Esophagus (tissue), 2 donors: ENCODE results near the gene FAM24B. TPM values are rescaled to one million over a fixed set of nuclear protein-coding genes. Genes with fewer than 3 reads are reported as not detected.

Experiments used
- H3K27ac ChIP-seq, 2 donors: one replicate each; pipeline ENCODE4 v1.5.1; 2013; ENCODE audit warnings: low read depth in 2 of 2, mild to moderate bottlenecking in 2 of 2, inconsistent platforms in 1 of 2, low read length in 1 of 2, moderate library complexity in 1 of 2
- H3K27me3 ChIP-seq, 2 donors: one replicate each; pipeline ENCODE4 v1.6.1; 2013; ENCODE audit warnings: low read length in 2 of 2, control low read depth in 1 of 2, mild to moderate bottlenecking in 1 of 2; ENCODE audit not compliant: insufficient read depth in 2 of 2, control insufficient read depth in 1 of 2
- H3K36me3 ChIP-seq, 2 donors: one replicate each; pipeline ENCODE4 v1.6.1; 2013; ENCODE audit warnings: low read length in 1 of 2; ENCODE audit not compliant: control insufficient read depth in 2 of 2, insufficient read depth in 2 of 2
- H3K4me1 ChIP-seq, 2 donors: one replicate each; pipeline ENCODE4 v1.6.1; 2013; ENCODE audit warnings: low read length in 1 of 2; ENCODE audit not compliant: control insufficient read depth in 2 of 2, insufficient read depth in 2 of 2
- H3K4me3 ChIP-seq, 2 donors: one replicate each; pipeline ENCODE4 v1.5.1; 2013; ENCODE audit warnings: low read length in 2 of 2, mild to moderate bottlenecking in 2 of 2, low read depth in 1 of 2, moderate library complexity in 1 of 2
- H3K9me3 ChIP-seq, 2 donors: one replicate each; pipeline ENCODE4 v1.6.1; 2013; ENCODE audit warnings: mild to moderate bottlenecking in 2 of 2, low read depth in 1 of 2, low read length in 1 of 2, moderate library complexity in 1 of 2; ENCODE audit not compliant: control insufficient read depth in 2 of 2, insufficient read depth in 1 of 2
- WGBS, 2 donors: extraction: QIAGEN DNeasy Blood & Tissue Kit; methylation state at CpG; one replicate each; pipeline ENCODE4 v1.1.7; 2013; 5-methylcytosine and 5-hydroxymethylcytosine counted together
- polyA plus RNA-seq, 2 donors: library from polyadenylated mRNA; stranded (reverse); fragments of 200-250 nt; gene quantifications; one replicate each; pipeline ENCODE4 v1.2.3, GENCODE V29; 2013
- donor health status: healthy with polysubstance abuse.
- donor health status: Bipolar disorder and iron deficiency.

Gene FAM24B
- polyA plus RNA-seq, 2 donors: 1.9 to 2.6 TPM

GRCh38 chr10:122812751-122813150 is 66.6 kb downstream of the FAM24B start:
- Histone ChIP-seq H3K9me3 (no peaks in the 10 kb centered on the region), H3K4me3 (no peak overlapping the region), H3K4me1 (no peaks in the 10 kb centered on the region), H3K27me3 (no peaks in the 10 kb centered on the region), H3K36me3 (no peaks in the 10 kb centered on the region), H3K27ac (no peak overlapping the region)
- whole genome bisulfite sequencing, 2 donors: 68 to 69% methylated on average over 4 of the region's 4 CpGs

- Histone ChIP-seq H3K4me1 (no peaks in the 10 kb centered on the region), H3K9me3 (no peaks in the 10 kb centered on the region), H3K27me3 (no peaks in the 10 kb centered on the region), H3K4me3 (no peak overlapping the region), H3K36me3 (no peaks in the 10 kb centered on the region), H3K27ac (no peak overlapping the region)
- 87 to 88% methylated on average over 7 of the region's 7 CpGs for WGBS, 2 donors
These were observed 77.1 kb downstream of the FAM24B start for GRCh38 chr10:122802282-122802681.

Other genes starting within 250 kb of the FAM24B start
- gene C10orf120, start 179.7 kb downstream of the FAM24B start, polyA plus RNA-seq: not detected
- gene CUZD1, start 33.7 kb downstream of the FAM24B start, polyA plus RNA-seq: 1 to 10 TPM in 1 of 2 donors, under 1 TPM in 1; 0.32 to 1.3 TPM
- not detected for gene FAM24A, start 31.0 kb upstream of the FAM24B start, polyA plus RNA-seq
- gene C10orf88, start 74.6 kb upstream of the FAM24B start, polyA plus RNA-seq: 1 to 10 TPM; 3.1 to 4.0 TPM
- 1 to 10 TPM; 2.7 to 2.9 TPM for gene PSTK, start 100.8 kb upstream of the FAM24B start, polyA plus RNA-seq
- 1 to 10 TPM; 4.5 to 7.2 TPM for gene IKZF5, start 129.2 kb upstream of the FAM24B start, polyA plus RNA-seq
- 1 to 10 TPM; 5.2 to 7.3 TPM for gene ACADSB, start 129.4 kb upstream of the FAM24B start, polyA plus RNA-seq